ENCODE data around the gene AASDH.

AASDH gene

GRCh38 chr4:56288663-56289062 lies 98.6 kb downstream of the AASDH start:
- Histone ChIP-seq H3K27ac (ENCODE audit: insufficient read depth in 1 of 2, low read depth in 1 of 2, low read length in 2 of 2, poor library complexity in 1 of 2, severe bottlenecking in 2 of 2) (no peak overlapping the region), H3K27me3 (replicated peaks in 2 of 5; ENCODE audit: control insufficient read depth in 4 of 5, insufficient read depth in 5 of 5, low read length in 4 of 5) (no peaks in the 10 kb centered on the region), H3K4me3 (ENCODE audit: control insufficient read depth in 1 of 7, extremely low read depth in 1 of 7, insufficient read depth in 4 of 7, low read depth in 2 of 7, low read length in 6 of 7) (no peak overlapping the region), H3K36me3 (ENCODE audit: control insufficient read depth in 4 of 4, insufficient read depth in 4 of 4, low read length in 3 of 4) (peaks cover 0 to 22% (median 12%) of the 10 kb centered on the region in 4 experiments), H3K9me3 (ENCODE audit: control extremely low read depth in 1 of 5, control insufficient read depth in 4 of 5, insufficient read depth in 2 of 5, low read depth in 1 of 5, low read length in 4 of 5) (peaks cover 0 to 10% (median 3%) of the 10 kb centered on the region in 5 experiments), H3K4me1 (ENCODE audit: control extremely low read depth in 1 of 4, control insufficient read depth in 4 of 4, insufficient read depth in 4 of 4, low read length in 3 of 4) (peaks cover 0 to 8% (median 6%) of the 10 kb centered on the region in 4 experiments)
- ChIA-PET CTCF (no interaction called here), POLR2A (no interaction called here)
- no peak for DNase-seq
- no CpG with 5 or more reads among the region's 3 CpGs for WGBS (ENCODE audit: insufficient coverage)
